AG04450 (cell line): ENCODE measurements around the gene BABAM2. TPM values are rescaled to one million over a fixed set of nuclear protein-coding genes. Genes with fewer than 3 reads are reported as not detected.

Experiments
- CTCF ChIA-PET: fragments of 300-600, 350-600 bp; formaldehyde crosslinking; extraction: SDS; loops from one replicate; lab custom pipeline; 2022; ENCODE audit warnings: antibody characterized with exemption, inconsistent platforms; lab: Charles Lee
- POLR2A ChIA-PET: fragments of 350-600 bp; formaldehyde crosslinking; extraction: SDS; loops from one replicate; lab custom pipeline; 2021; ENCODE audit warnings: antibody characterized with exemption, inconsistent platforms; lab: Yijun Ruan, JAX
- DNase-seq: peaks from one replicate; pipeline ENCODE4 v3.0.0-alpha.2; 2011; ENCODE audit warnings: low read depth, low spot score
- H3K27ac ChIP-seq: one replicate; pipeline ENCODE4 v1.5.1; 2012; ENCODE audit warnings: low read depth, low read length, control low read depth
- H3K27me3 ChIP-seq: one replicate; pipeline ENCODE4 v1.6.0; 2012; ENCODE audit warnings: low read length; ENCODE audit not compliant: control insufficient read depth, insufficient read depth
- H3K4me3 ChIP-seq: 2 replicates; pipeline ENCODE4 v1.5.1; 2011; ENCODE audit warnings: mild to moderate bottlenecking, low read depth, low read length, control low read depth
- H3K9me3 ChIP-seq: 2 replicates; pipeline ENCODE4 v1.5.1; 2012; ENCODE audit warnings: low read length; ENCODE audit not compliant: control insufficient read depth, insufficient read depth
- polyA plus RNA-seq: library from polyadenylated mRNA; depleted of rRNA; stranded (reverse); fragments of >200 nt; gene quantifications from 2 replicates; pipeline ENCODE4 v1.2.3, GENCODE V29; 2011
- TF ChIP-seq, protein P1 (sequence below): IDR thresholded peaks from 2 replicates; pipeline ENCODE4 v1.5.1; 2011; ENCODE audit warnings: low read depth, low read length, control low read depth, inconsistent platforms

The BABAM2 gene
- polyA plus RNA-seq, 1 experiment, result 44.5 TPM

GRCh38 chr2:28155086-28155485 lies 264.6 kb downstream of the BABAM2 start:
- TF ChIP-seq, protein P1, sequence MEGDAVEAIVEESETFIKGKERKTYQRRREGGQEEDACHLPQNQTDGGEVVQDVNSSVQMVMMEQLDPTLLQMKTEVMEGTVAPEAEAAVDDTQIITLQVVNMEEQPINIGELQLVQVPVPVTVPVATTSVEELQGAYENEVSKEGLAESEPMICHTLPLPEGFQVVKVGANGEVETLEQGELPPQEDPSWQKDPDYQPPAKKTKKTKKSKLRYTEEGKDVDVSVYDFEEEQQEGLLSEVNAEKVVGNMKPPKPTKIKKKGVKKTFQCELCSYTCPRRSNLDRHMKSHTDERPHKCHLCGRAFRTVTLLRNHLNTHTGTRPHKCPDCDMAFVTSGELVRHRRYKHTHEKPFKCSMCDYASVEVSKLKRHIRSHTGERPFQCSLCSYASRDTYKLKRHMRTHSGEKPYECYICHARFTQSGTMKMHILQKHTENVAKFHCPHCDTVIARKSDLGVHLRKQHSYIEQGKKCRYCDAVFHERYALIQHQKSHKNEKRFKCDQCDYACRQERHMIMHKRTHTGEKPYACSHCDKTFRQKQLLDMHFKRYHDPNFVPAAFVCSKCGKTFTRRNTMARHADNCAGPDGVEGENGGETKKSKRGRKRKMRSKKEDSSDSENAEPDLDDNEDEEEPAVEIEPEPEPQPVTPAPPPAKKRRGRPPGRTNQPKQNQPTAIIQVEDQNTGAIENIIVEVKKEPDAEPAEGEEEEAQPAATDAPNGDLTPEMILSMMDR, result no peak
- POLR2A ChIA-PET, result no interaction called here
- CTCF ChIA-PET, result interaction anchor here (0.6 to 1.1 kb wide), 3 partner anchors 10 to 432 kb away, joined by 3 read pairs; no protein-coding TSS in a partner anchor
- Histone ChIP-seq H3K27me3 (no peaks in the 10 kb centered on the region), H3K27ac (no peak overlapping the region), H3K4me3 (no peak overlapping the region), H3K9me3 (peaks cover 3% of the 10 kb centered on the region; the same call in 1 of the 2 replicates)
- no peak for DNase-seq

DNA sequence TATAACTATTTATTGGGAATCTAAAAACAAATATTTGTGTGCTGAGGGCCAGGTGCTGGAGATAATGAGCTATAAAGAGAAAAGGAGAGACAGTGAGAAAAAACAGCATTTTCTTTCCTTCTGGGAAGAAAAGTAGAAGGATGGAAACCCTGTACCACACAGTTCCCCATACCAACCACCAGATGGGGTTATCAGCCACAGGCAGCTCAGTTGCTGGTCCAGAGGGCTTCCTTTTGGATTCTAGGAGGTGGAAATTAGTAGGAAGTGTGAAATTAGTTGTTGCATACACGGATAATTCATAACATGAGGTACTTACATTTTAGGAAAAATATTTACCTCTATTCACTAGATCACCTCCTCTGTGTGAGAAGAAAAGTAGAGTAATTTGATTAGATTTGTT lies 265.1 kb downstream of the BABAM2 start:
- H3K27ac ChIP-seq, result no peak overlapping the region
- no peaks in the 10 kb centered on the region for H3K27me3 ChIP-seq
- TF ChIP-seq, protein P1, result peak; percentile 49
- POLR2A ChIA-PET, result no interaction called here
- H3K4me3 ChIP-seq, result no peak overlapping the region
- H3K9me3 ChIP-seq, result peaks cover 3% of the 10 kb centered on the region; the same call in 1 of the 2 replicates
- CTCF ChIA-PET, result interaction anchor here (0.8 to 1.1 kb wide), 2 partner anchors 10 to 432 kb away, joined by 3 read pairs; no protein-coding TSS in a partner anchor
- DNase-seq, result no peak

DNA sequence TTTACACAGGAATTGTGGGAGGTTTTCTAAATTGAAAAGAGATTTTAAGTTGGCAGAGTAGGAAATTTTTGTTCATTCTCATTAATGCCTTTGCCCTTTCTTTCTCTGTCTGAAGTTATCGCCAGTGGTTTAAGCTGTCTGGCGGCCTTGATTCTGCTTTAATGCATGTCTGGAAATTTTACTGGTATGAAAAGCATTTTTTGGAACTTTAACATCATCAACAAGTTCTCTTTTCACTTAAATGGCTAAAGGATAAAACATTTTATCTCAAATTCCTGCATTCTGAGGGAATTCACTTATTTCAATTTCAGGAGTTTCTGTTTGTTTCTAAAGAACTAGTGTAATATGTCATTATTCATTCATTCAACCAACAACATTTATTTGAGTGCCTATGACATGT lies 268.3 kb downstream of the BABAM2 start:
- Histone ChIP-seq H3K4me3 (no peak overlapping the region), H3K27me3 (no peaks in the 10 kb centered on the region), H3K27ac (no peak overlapping the region), H3K9me3 (peaks cover 3% of the 10 kb centered on the region; the same call in 1 of the 2 replicates)
- CTCF ChIA-PET, result no interaction called here
- DNase-seq, result no peak
- TF ChIP-seq, protein P1, result no peak
- POLR2A ChIA-PET, result interaction anchor here (0.7 kb wide), 1 partner anchor 57 kb away, joined by 3 read pairs; no protein-coding TSS in a partner anchor

DNA sequence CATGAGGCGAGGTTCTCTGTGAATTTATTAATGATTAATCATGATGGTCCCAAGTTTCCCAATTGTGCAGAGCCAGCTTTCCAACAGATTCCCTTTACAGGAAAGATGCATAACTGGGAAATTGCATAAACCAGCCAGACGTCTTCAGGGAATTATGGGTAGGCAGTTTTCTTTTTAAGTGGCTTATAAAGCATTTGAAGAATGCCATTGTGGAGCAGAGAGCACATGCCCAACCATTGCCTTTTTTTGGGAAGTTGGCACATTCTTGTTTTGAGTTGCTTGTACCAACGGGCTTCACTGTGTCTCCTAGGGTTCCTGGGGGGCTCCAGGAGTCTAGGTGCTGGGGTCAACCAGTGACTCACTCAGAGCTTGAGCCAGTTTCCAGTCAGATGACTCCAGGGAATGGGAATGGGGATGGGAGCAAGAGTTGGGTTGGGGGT lies 270.5 kb downstream of the BABAM2 start:
- TF ChIP-seq, protein P1, result no peak
- Histone ChIP-seq H3K27ac (no peak overlapping the region), H3K9me3 (no peaks in the 10 kb centered on the region), H3K27me3 (no peaks in the 10 kb centered on the region), H3K4me3 (no peak overlapping the region)
- ChIA-PET POLR2A (no interaction called here), CTCF (no interaction called here)
- no peak for DNase-seq

- Histone ChIP-seq H3K9me3 (no peaks in the 10 kb centered on the region), H3K4me3 (no peak overlapping the region), H3K27me3 (no peaks in the 10 kb centered on the region), H3K27ac (no peak overlapping the region)
- TF ChIP-seq, protein P1, result no peak
- no peak for DNase-seq
- CTCF ChIA-PET, result no interaction called here
- POLR2A ChIA-PET, result no interaction called here
Measured at GRCh38 chr2:28161466-28161865, 270.9 kb downstream of the BABAM2 start.
